K562 (cell line): ENCODE data around the gene CTU1. TPM values are rescaled to one million over a fixed set of nuclear protein-coding genes. Genes with fewer than 3 reads are reported as not detected.
A peak's percentile ranks its signal among the peaks of the same experiment; 100 is the strongest.

Experiments
- ATAC-seq: fragments of 200-7000 bp; cut with Tn5 transposase; 3 replicates; pipeline ENCODE4 v1.9.1; 2020; ENCODE audit warnings: moderate library complexity
- BruUV-seq: library from RNA; stranded (reverse); fragments of 400-500 nt; replicated peaks from 2 replicates; lab custom pipeline; 2021; lab: Mats Ljungman, UMichigan
- CTCF ChIA-PET: fragments of 300-600 bp; formaldehyde crosslinking; extraction: SDS; loops from one replicate; lab custom pipeline; 2021; ENCODE audit warnings: low intra/inter-chr PET ratio; lab: Yijun Ruan, JAX
- POLR2A ChIA-PET: fragments of 300-600, 350-650 bp; sonication (Branson Sonifier 250); formaldehyde crosslinking; extraction: SDS; loops from one replicate; lab custom pipeline; 2021; ENCODE audit warnings: antibody characterized with exemption, inconsistent platforms; lab: Yijun Ruan, JAX
- DNase-seq, 4 experiments: peaks; one replicate each; pipeline versions ENCODE4 v3.0.0 to v3.0.0-alpha.2; 2011 to 2018; ENCODE audit warnings: low spot score in 3 of 4, mixed read lengths in 3 of 4; ENCODE audit errors: extremely low read depth in 1 of 4
- FAIRE-seq: peaks from 2 replicates; lab custom pipeline; 2011; peaks lifted over from hg19 to GRCh38; lab: Jason Lieb, UNC
- H2AFZ ChIP-seq: 2 replicates; pipeline ENCODE4 v1.6.0; 2011; ENCODE audit warnings: low read depth, low read length, control low read depth, inconsistent platforms
- H3K27ac ChIP-seq: fragments of 200-600 bp; 3 replicates; pipeline ENCODE4 v1.8.0; 2011; ENCODE audit warnings: low read depth, mild to moderate bottlenecking, control low read depth, inconsistent platforms, low read length, moderate library complexity, mixed read lengths; ENCODE audit errors: extremely low read depth
- H3K27me3 ChIP-seq, 2 experiments: fragments of 300-600 bp in 1 of 2; 2 replicates in 1 of 2; 3 replicates in 1 of 2; pipeline versions ENCODE4 v1.6.0 to v1.8.0; 2011; ENCODE audit warnings: inconsistent platforms in 2 of 2, low read length in 2 of 2, mild to moderate bottlenecking in 1 of 2, mixed read lengths in 1 of 2, moderate library complexity in 1 of 2; ENCODE audit not compliant: control insufficient read depth in 2 of 2, insufficient read depth in 2 of 2
- H3K36me3 ChIP-seq: fragments of 300-600 bp; 3 replicates; pipeline ENCODE4 v1.8.0; 2011; ENCODE audit warnings: mild to moderate bottlenecking, low read length, inconsistent platforms; ENCODE audit not compliant: control insufficient read depth, insufficient read depth
- H3K4me1 ChIP-seq, 2 experiments: fragments of 200-600 bp in 1 of 2; replicated peaks in 1 of 2; 2 replicates in 1 of 2; 3 replicates in 1 of 2; pipeline versions ENCODE4 v1.5.1 to v1.8.0; 2011; ENCODE audit warnings: inconsistent platforms in 2 of 2, low read length in 2 of 2, mild to moderate bottlenecking in 1 of 2, mixed read lengths in 1 of 2, moderate library complexity in 1 of 2; ENCODE audit not compliant: control insufficient read depth in 2 of 2, insufficient read depth in 2 of 2
- H3K4me2 ChIP-seq: 2 replicates; pipeline ENCODE4 v1.6.1; 2011; ENCODE audit warnings: low read length, control low read depth, inconsistent platforms, mixed read lengths; ENCODE audit not compliant: insufficient read depth
- H3K4me3 ChIP-seq: fragments of 200-600 bp; sonication (generic), shearing (Covaris generic); 2 replicates; pipeline ENCODE4 v1.5.1; 2016; ENCODE audit warnings: control low read depth, inconsistent platforms
- H3K79me2 ChIP-seq: fragments of 200-600 bp; 3 replicates; pipeline ENCODE4 v1.8.0; 2011; ENCODE audit warnings: low read length, inconsistent platforms; ENCODE audit not compliant: control insufficient read depth, insufficient read depth
- H3K9ac ChIP-seq, 2 experiments: 2 replicates each; pipeline versions ENCODE4 v1.6.0 to v1.6.1; 2011; ENCODE audit warnings: low read depth in 2 of 2, low read length in 2 of 2, control low read depth in 1 of 2, inconsistent platforms in 1 of 2, mild to moderate bottlenecking in 1 of 2, mixed read lengths in 1 of 2; ENCODE audit not compliant: insufficient read depth in 1 of 2
- H3K9me1 ChIP-seq: one replicate; pipeline ENCODE4 v1.6.0; 2011; ENCODE audit warnings: inconsistent platforms, mild to moderate bottlenecking, low read length, moderate library complexity; ENCODE audit not compliant: control insufficient read depth, insufficient read depth
- H3K9me3 ChIP-seq: replicated peaks from 2 replicates; pipeline ENCODE4 v1.5.1; 2011; ENCODE audit warnings: low read depth, low read length, inconsistent platforms; ENCODE audit not compliant: control insufficient read depth, insufficient read depth
- H4K20me1 ChIP-seq: replicated peaks from 2 replicates; pipeline ENCODE4 v1.6.1; 2011; ENCODE audit warnings: low read length, inconsistent platforms, mixed read lengths; ENCODE audit not compliant: control insufficient read depth, insufficient read depth
- ESRRA ChIP-seq: fragments of 450-650 bp; IDR thresholded peaks from 2 replicates; pipeline ENCODE4 v1.6.1; 2014; ENCODE audit warnings: low read depth, mild to moderate bottlenecking, moderate library complexity, borderline replicate concordance
- HCFC1 ChIP-seq: IDR thresholded peaks from 2 replicates; pipeline ENCODE4 v1.6.1; 2012; ENCODE audit warnings: low read depth, low read length, improper control_type of control experiment
- HNRNPK ChIP-seq: fragments of 200-400 bp; formaldehyde crosslinking; IDR thresholded peaks from one replicate; pipeline ENCODE4 v1.6.1; 2018; ENCODE audit warnings: mild to moderate bottlenecking, low read depth, low read length; ENCODE audit not compliant: poor library complexity, severe bottlenecking
- NR1H2 ChIP-seq: sonication (generic); formaldehyde crosslinking; IDR thresholded peaks from 2 replicates; pipeline ENCODE4 v1.4.0; 2020; ENCODE audit warnings: mild to moderate bottlenecking, missing genetic modification reagents
- RBFOX2 ChIP-seq: fragments of 200-400 bp; formaldehyde crosslinking; IDR thresholded peaks from 2 replicates; pipeline ENCODE4 v1.6.1; 2017; ENCODE audit warnings: low read depth, mild to moderate bottlenecking, low read length, moderate library complexity
- ZNF395 ChIP-seq: fragments of 200-800 bp; sonication (Bioruptor generic); IDR thresholded peaks from 2 replicates; pipeline ENCODE4 v1.6.1; 2017; ENCODE audit warnings: missing genetic modification characterization, missing compliant biosample characterization
- WGBS: fragments of 100-300 bp; shearing (Covaris generic); methylation state at CpG from one replicate; pipeline ENCODE4 v1.1.6; 2016; ENCODE audit warnings: low coverage, mixed read lengths; ENCODE audit not compliant: insufficient coverage; ENCODE audit errors: missing lambda C conversion rate; 5-methylcytosine and 5-hydroxymethylcytosine counted together
- in situ Hi-C: fragments of 300-500 bp; cut with MboI; formaldehyde crosslinking; loops from 4 replicates; pipeline ENCODE4 v1.15.0; 2018; ENCODE audit warnings: inconsistent platforms, mixed read lengths
- intact Hi-C: fragments of 100-400 bp; cut with micrococcal nuclease; formaldehyde crosslinking; loops from 2 replicates; pipeline ENCODE4 v1.14.2; 2022
- polyA plus RNA-seq, 8 experiments: library from polyadenylated mRNA; depleted of rRNA in 4 of 8; stranded (reverse) in 5 of 8; unstranded in 3 of 8; fragments of >200 nt; fragmentation: Nextera tagmentation in 2 of 8; fragmentation: Illumina TruSeq in 1 of 8; extraction: Ambion mirVana in 2 of 8; extraction: Trizol in 1 of 8; gene quantifications; 2 replicates each; pipeline versions ENCODE4 v1.2.1 to v1.2.3, GENCODE V29; 2011 to 2014; ENCODE audit warnings: inconsistent platforms in 1 of 8, missing spikeins in 1 of 8
- total RNA-seq, 7 experiments: library from RNA; depleted of rRNA in 6 of 7; stranded (reverse); fragments of >200 nt in 6 of 7; fragmentation: Illumina TruSeq in 2 of 7; extraction: Trizol in 2 of 7; gene quantifications; 2 replicates each; pipeline versions ENCODE4 v1.2.1 to v1.2.3, GENCODE V29; 2011 to 2021; ENCODE audit warnings: low replicate concordance in 1 of 7

CTU1 gene
- total and polyA plus RNA-seq, 9 of the 15 experiments (the other 6 are each of a cell fraction or from before 2014, with no cell fraction given): 0.03 to 18.4 (median 2.3) TPM; not detected in 1

- no TSS peak for BruUV-seq
- H3K9ac ChIP-seq: no peak overlapping the region
- ChIA-PET POLR2A (no interaction called here), CTCF (interaction anchor here (0.7 to 4.9 kb wide), 5 partner anchors 71 to 394 kb away, joined by 3 to 35 read pairs (median 4); partner anchors contain the start of gene KLK10)
- DNase-seq (no peak), FAIRE-seq (no peak), ATAC-seq (no peak)
- no peaks in the 10 kb centered on the region for H3K9me3 ChIP-seq
- H4K20me1 ChIP-seq: peaks cover 8% of the 10 kb centered on the region
- 0 out of 3 replicates have a peak, but pooled peaks cover 4% of the 10 kb centered on the region for H3K79me2 ChIP-seq
- in situ Hi-C loops (loop anchor here (10.0 kb wide), 1 partner anchor 393 kb away; no protein-coding TSS in a partner anchor), intact Hi-C loops (loop anchor here (2.0 kb wide), 2 partner anchors 35 to 77 kb away; no protein-coding TSS in a partner anchor)
- H3K4me3 ChIP-seq: no peak overlapping the region
- H3K4me2 ChIP-seq: no peak overlapping the region
- H2AFZ ChIP-seq: no peak overlapping the region
- H3K4me1 ChIP-seq: no peaks in the 10 kb centered on the region; a peak in 1 of 5 replicates
- no peak overlapping the region for H3K27ac ChIP-seq
- no peaks in the 10 kb centered on the region; a peak in 2 of 5 replicates for H3K27me3 ChIP-seq
- WGBS: 78% methylated on average over 19 of the region's 20 CpGs
- H3K36me3 ChIP-seq: peaks cover 22% of the 10 kb centered on the region; the same call in 2 of the 3 replicates
- H3K9me1 ChIP-seq: peaks cover 5% of the 10 kb centered on the region
- TF ChIP-seq RBFOX2 (0 out of 2 replicates have a peak, but pooled peaks have one; percentile 13), HCFC1 (no peak), NR1H2 (CRISPR knock-in tag) (no peak), ESRRA (no peak), ZNF395 (CRISPR knock-in tag) (no peak), HNRNPK (no peak)
Measured at GRCh38 chr19:51097796-51098195, 10.4 kb downstream of the CTU1 start.
